SK-N-SH (cell line): ENCODE measurements around the gene TANGO6. TPM values are rescaled to one million over a fixed set of nuclear protein-coding genes. Genes with fewer than 3 reads are reported as not detected.

Experiments used
- CTCF ChIA-PET: fragments of 300-600, 350-600 bp; formaldehyde crosslinking; extraction: SDS; loops from one replicate; lab custom pipeline; 2021; lab: Yijun Ruan, JAX
- POLR2A ChIA-PET: fragments of 350-600 bp; sonication (Branson Sonifier 250); formaldehyde crosslinking; extraction: SDS; loops from one replicate; lab custom pipeline; 2020; ENCODE audit warnings: antibody characterized with exemption, inconsistent platforms; lab: Yijun Ruan, JAX
- DNase-seq: peaks from one replicate; pipeline ENCODE4 v3.0.0; 2012
- H2AFZ ChIP-seq: fragments of 200-600 bp; sonication (generic); 2 replicates; pipeline ENCODE4 v1.8.1; 2016; ENCODE audit warnings: antibody characterized with exemption, mild to moderate bottlenecking, low read depth
- H3F3A ChIP-seq: fragments of 200-600 bp; sonication (generic); replicated peaks from 2 replicates; pipeline ENCODE3; 2016; ENCODE audit warnings: antibody characterized with exemption, mild to moderate bottlenecking; ENCODE audit not compliant: insufficient read depth
- H3K27ac ChIP-seq, 2 experiments: fragments of 200-500 bp in 1 of 2; fragments of 200-600 bp in 1 of 2; sonication (Bioruptor generic) in 1 of 2; sonication (generic), shearing (Covaris generic) in 1 of 2; 2 replicates each; pipeline versions ENCODE4 v1.5.1 to v1.6.1; 2014 to 2016; ENCODE audit warnings: low read depth in 2 of 2, inconsistent platforms in 1 of 2, low read length in 1 of 2, mild to moderate bottlenecking in 1 of 2, mixed read lengths in 1 of 2
- H3K27me3 ChIP-seq: fragments of 200-600 bp; sonication (generic), shearing (Covaris generic); 2 replicates; pipeline ENCODE4 v1.6.1; 2016; ENCODE audit warnings: mixed run types; ENCODE audit not compliant: insufficient read depth
- H3K36me3 ChIP-seq, 2 experiments: fragments of 200-500 bp in 1 of 2; fragments of 200-600 bp in 1 of 2; sonication (Bioruptor generic) in 1 of 2; sonication (generic) in 1 of 2; replicated peaks in 1 of 2; 2 replicates each; pipeline versions ENCODE3 to v1.5.1; 2014 to 2016; ENCODE audit warnings: low read length in 1 of 2, mild to moderate bottlenecking in 1 of 2; ENCODE audit not compliant: insufficient read depth in 2 of 2, control insufficient read depth in 1 of 2
- H3K4me1 ChIP-seq, 2 experiments: fragments of 200-500 bp in 1 of 2; fragments of 200-600 bp in 1 of 2; sonication (Bioruptor generic) in 1 of 2; sonication (generic), shearing (Covaris generic) in 1 of 2; 2 replicates each; pipeline versions ENCODE4 v1.5.1 to v1.6.1; 2014 to 2016; ENCODE audit warnings: low read depth in 1 of 2, low read length in 1 of 2, mixed run types in 1 of 2; ENCODE audit not compliant: insufficient read depth in 2 of 2, control insufficient read depth in 1 of 2
- H3K4me2 ChIP-seq: fragments of 200-600 bp; sonication (generic), shearing (Covaris generic); 2 replicates; pipeline ENCODE4 v1.6.1; 2017; ENCODE audit warnings: mixed run types
- H3K4me3 ChIP-seq, 2 experiments: fragments of 200-500 bp in 1 of 2; fragments of 200-600 bp in 1 of 2; sonication (Bioruptor generic) in 1 of 2; sonication (generic), shearing (Covaris generic) in 1 of 2; 2 replicates each; pipeline versions ENCODE4 v1.5.1 to v1.8.1; 2014 to 2016; ENCODE audit warnings: low read depth in 2 of 2, inconsistent platforms in 1 of 2, low read length in 1 of 2, mild to moderate bottlenecking in 1 of 2, mixed read lengths in 1 of 2, moderate library complexity in 1 of 2
- H3K79me2 ChIP-seq: fragments of 200-600 bp; sonication (generic); 2 replicates; pipeline ENCODE4 v1.8.1; 2017; ENCODE audit warnings: mild to moderate bottlenecking; ENCODE audit not compliant: insufficient read depth
- H3K9ac ChIP-seq: fragments of 200-600 bp; sonication (generic); 2 replicates; pipeline ENCODE4 v1.6.1; 2017; ENCODE audit warnings: mixed run types
- H3K9me2 ChIP-seq: fragments of 200-600 bp; sonication (generic); 2 replicates; pipeline ENCODE4 v1.6.1; 2017; ENCODE audit warnings: mixed run types
- H3K9me3 ChIP-seq: fragments of 200-600 bp; sonication (generic); 2 replicates; pipeline ENCODE4 v1.6.1; 2017; ENCODE audit warnings: mixed run types, mild to moderate bottlenecking, moderate library complexity
- H4K20me1 ChIP-seq: fragments of 200-600 bp; sonication (generic); 2 replicates; pipeline ENCODE4 v1.6.1; 2017; ENCODE audit warnings: mild to moderate bottlenecking, mixed run types; ENCODE audit not compliant: insufficient read depth
- CHD2 ChIP-seq: fragments of 150-350 bp; IDR thresholded peaks from 2 replicates; pipeline ENCODE4 v1.6.1; 2018; ENCODE audit warnings: low read length; ENCODE audit not compliant: partially characterized antibody
- ELF1 ChIP-seq: IDR thresholded peaks from 2 replicates; pipeline ENCODE4 v1.4.0; 2012
- EZH2phosphoT487 ChIP-seq: fragments of 200-600 bp; sonication (generic); IDR thresholded peaks from 2 replicates; pipeline ENCODE4 v1.6.1; 2017; ENCODE audit warnings: low read depth, mixed run types, mild to moderate bottlenecking, antibody characterized with exemption, moderate library complexity, borderline replicate concordance
- FOSL2 ChIP-seq: IDR thresholded peaks from 2 replicates; pipeline ENCODE4 v1.4.0; 2012; ENCODE audit warnings: low read depth, mild to moderate bottlenecking, moderate library complexity, borderline replicate concordance
- FOXJ3 ChIP-seq: sonication (generic); formaldehyde crosslinking; IDR thresholded peaks from 2 replicates; pipeline ENCODE4 v1.5.1; 2020; ENCODE audit warnings: mild to moderate bottlenecking, missing genetic modification reagents
- GABPA ChIP-seq: IDR thresholded peaks from 2 replicates; pipeline ENCODE4 v1.4.0; 2012; ENCODE audit warnings: low read depth, mild to moderate bottlenecking
- JUND ChIP-seq: IDR thresholded peaks from 2 replicates; pipeline ENCODE4 v1.4.0; 2012
- MAX ChIP-seq: IDR thresholded peaks from 2 replicates; pipeline ENCODE4 v1.4.0; 2012; ENCODE audit warnings: low read depth
- MEF2A ChIP-seq: IDR thresholded peaks from 2 replicates; pipeline ENCODE4 v1.4.0; 2012; ENCODE audit warnings: low read depth, borderline replicate concordance
- NFIC ChIP-seq: IDR thresholded peaks from 2 replicates; pipeline ENCODE4 v1.4.0; 2012; ENCODE audit warnings: borderline replicate concordance
- PBX3 ChIP-seq: IDR thresholded peaks from 2 replicates; pipeline ENCODE4; 2012
- RAD21 ChIP-seq: IDR thresholded peaks from 2 replicates; pipeline ENCODE4 v1.6.1; 2012; ENCODE audit warnings: mild to moderate bottlenecking, low read length
- RCOR1 ChIP-seq: fragments of 150-350 bp; IDR thresholded peaks from 2 replicates; pipeline ENCODE4 v1.6.1; 2017; ENCODE audit warnings: antibody characterized with exemption, low read length
- RFX5 ChIP-seq: IDR thresholded peaks from 2 replicates; pipeline ENCODE4 v1.6.1; 2012; ENCODE audit warnings: mild to moderate bottlenecking, improper control_type of control experiment, low read length
- SIN3A ChIP-seq: IDR thresholded peaks from 2 replicates; pipeline ENCODE4 v1.6.1; 2012; ENCODE audit warnings: low read depth, mild to moderate bottlenecking, low read length, moderate library complexity, borderline replicate concordance
- SMC3 ChIP-seq: IDR thresholded peaks from 2 replicates; pipeline ENCODE4 v1.6.1; 2012; ENCODE audit warnings: low read depth, low read length, improper control_type of control experiment
- TAF1 ChIP-seq: IDR thresholded peaks from 2 replicates; pipeline ENCODE4 v1.6.1; 2012; ENCODE audit warnings: low read depth, mild to moderate bottlenecking, low read length, moderate library complexity, borderline replicate concordance
- YY1 ChIP-seq: IDR thresholded peaks from 2 replicates; pipeline ENCODE4 v1.4.0; 2012; ENCODE audit warnings: low read depth, mild to moderate bottlenecking
- WGBS: methylation state at CpG from one replicate; pipeline ENCODE4 v1.1.6; 2017; ENCODE audit warnings: low lambda C conversion rate; 5-methylcytosine and 5-hydroxymethylcytosine counted together
- polyA plus RNA-seq, 3 experiments: library from polyadenylated mRNA; depleted of rRNA; stranded (reverse); fragments of >200 nt; gene quantifications; 2 replicates each; pipeline ENCODE4 v1.2.3, GENCODE V29; 2012
- TF ChIP-seq, protein P1 (sequence below): IDR thresholded peaks from 2 replicates; pipeline ENCODE4 v1.4.0; 2012; ENCODE audit warnings: low read depth, borderline replicate concordance
- TF ChIP-seq, protein P2 (sequence below): IDR thresholded peaks from 2 replicates; pipeline ENCODE4 v1.6.1; 2012; ENCODE audit warnings: mild to moderate bottlenecking, low read depth, low read length, moderate library complexity

Gene TANGO6
- polyA plus RNA-seq, 1 of the 3 experiments (the other 2 are of a cell fraction): 5.5 TPM

GRCh38 chr16:69110406-69110805 is 267.1 kb downstream of the TANGO6 start:
- no peak for DNase-seq
- peaks cover 4 to 36% of the 10 kb centered on the region in 2 experiments for H3K36me3 ChIP-seq
- H3K79me2 ChIP-seq: no peaks in the 10 kb centered on the region
- H3K9me2 ChIP-seq: no peaks in the 10 kb centered on the region
- POLR2A ChIA-PET: no interaction called here
- no peak overlapping the region for H3K4me2 ChIP-seq
- no peak for TF ChIP-seq JUND
- no peak for TF ChIP-seq RCOR1
- TF ChIP-seq, protein P1, sequence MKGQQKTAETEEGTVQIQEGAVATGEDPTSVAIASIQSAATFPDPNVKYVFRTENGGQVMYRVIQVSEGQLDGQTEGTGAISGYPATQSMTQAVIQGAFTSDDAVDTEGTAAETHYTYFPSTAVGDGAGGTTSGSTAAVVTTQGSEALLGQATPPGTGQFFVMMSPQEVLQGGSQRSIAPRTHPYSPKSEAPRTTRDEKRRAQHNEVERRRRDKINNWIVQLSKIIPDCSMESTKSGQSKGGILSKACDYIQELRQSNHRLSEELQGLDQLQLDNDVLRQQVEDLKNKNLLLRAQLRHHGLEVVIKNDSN: no peak
- TF ChIP-seq YY1: no peak
- TF ChIP-seq, all 33 proteins: peak for 0
- Histone ChIP-seq H3K9ac (no peak overlapping the region), H3K9me3 (no peaks in the 10 kb centered on the region), H3K4me3 (no peak overlapping the region), H3F3A (peaks cover 1% of the 10 kb centered on the region), H3K4me1 (peaks cover 5 to 10% of the 10 kb centered on the region in 2 experiments; a peak in 1 of 4 replicates), H3K27me3 (no peaks in the 10 kb centered on the region), H2AFZ (no peak overlapping the region), H3K27ac (no peak overlapping the region), H4K20me1 (0 out of 2 replicates have a peak, but pooled peaks cover 8% of the 10 kb centered on the region)
- WGBS: 94% methylated on average over 7 of the region's 7 CpGs
- CTCF ChIA-PET: interaction anchor here (0.9 to 7.1 kb wide), 2 partner anchors 14 to 208 kb away, joined by 3 to 62 read pairs; no protein-coding TSS in a partner anchor

- Histone ChIP-seq H3K4me3 (no peak overlapping the region), H3K27ac (no peak overlapping the region), H4K20me1 (0 out of 2 replicates have a peak, but pooled peaks cover 8% of the 10 kb centered on the region), H3F3A (peaks cover 3% of the 10 kb centered on the region), H3K79me2 (no peaks in the 10 kb centered on the region), H3K27me3 (no peaks in the 10 kb centered on the region), H3K4me1 (peaks cover 5 to 7% of the 10 kb centered on the region in 2 experiments; a peak in 1 of 4 replicates), H2AFZ (no peak overlapping the region), H3K9me3 (no peaks in the 10 kb centered on the region), H3K9me2 (no peaks in the 10 kb centered on the region), H3K36me3 (peaks cover 4 to 46% of the 10 kb centered on the region in 2 experiments), H3K4me2 (no peak overlapping the region), H3K9ac (no peak overlapping the region)
- no peak for TF ChIP-seq GABPA
- TF ChIP-seq SIN3A: no peak
- TF ChIP-seq, protein P2, sequence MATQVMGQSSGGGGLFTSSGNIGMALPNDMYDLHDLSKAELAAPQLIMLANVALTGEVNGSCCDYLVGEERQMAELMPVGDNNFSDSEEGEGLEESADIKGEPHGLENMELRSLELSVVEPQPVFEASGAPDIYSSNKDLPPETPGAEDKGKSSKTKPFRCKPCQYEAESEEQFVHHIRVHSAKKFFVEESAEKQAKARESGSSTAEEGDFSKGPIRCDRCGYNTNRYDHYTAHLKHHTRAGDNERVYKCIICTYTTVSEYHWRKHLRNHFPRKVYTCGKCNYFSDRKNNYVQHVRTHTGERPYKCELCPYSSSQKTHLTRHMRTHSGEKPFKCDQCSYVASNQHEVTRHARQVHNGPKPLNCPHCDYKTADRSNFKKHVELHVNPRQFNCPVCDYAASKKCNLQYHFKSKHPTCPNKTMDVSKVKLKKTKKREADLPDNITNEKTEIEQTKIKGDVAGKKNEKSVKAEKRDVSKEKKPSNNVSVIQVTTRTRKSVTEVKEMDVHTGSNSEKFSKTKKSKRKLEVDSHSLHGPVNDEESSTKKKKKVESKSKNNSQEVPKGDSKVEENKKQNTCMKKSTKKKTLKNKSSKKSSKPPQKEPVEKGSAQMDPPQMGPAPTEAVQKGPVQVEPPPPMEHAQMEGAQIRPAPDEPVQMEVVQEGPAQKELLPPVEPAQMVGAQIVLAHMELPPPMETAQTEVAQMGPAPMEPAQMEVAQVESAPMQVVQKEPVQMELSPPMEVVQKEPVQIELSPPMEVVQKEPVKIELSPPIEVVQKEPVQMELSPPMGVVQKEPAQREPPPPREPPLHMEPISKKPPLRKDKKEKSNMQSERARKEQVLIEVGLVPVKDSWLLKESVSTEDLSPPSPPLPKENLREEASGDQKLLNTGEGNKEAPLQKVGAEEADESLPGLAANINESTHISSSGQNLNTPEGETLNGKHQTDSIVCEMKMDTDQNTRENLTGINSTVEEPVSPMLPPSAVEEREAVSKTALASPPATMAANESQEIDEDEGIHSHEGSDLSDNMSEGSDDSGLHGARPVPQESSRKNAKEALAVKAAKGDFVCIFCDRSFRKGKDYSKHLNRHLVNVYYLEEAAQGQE: no peak
- TF ChIP-seq SMC3: no peak
- TF ChIP-seq EZH2phosphoT487: no peak
- TF ChIP-seq RFX5: no peak
- no peak for TF ChIP-seq MAX
- no peak for TF ChIP-seq PBX3
- no peak for TF ChIP-seq TAF1
- no peak for TF ChIP-seq RCOR1
- no peak for TF ChIP-seq FOSL2
- TF ChIP-seq MEF2A: no peak
- TF ChIP-seq RAD21: no peak
- no peak for TF ChIP-seq CHD2
- TF ChIP-seq JUND: no peak
- TF ChIP-seq NFIC: no peak
- no peak for TF ChIP-seq FOXJ3 (CRISPR knock-in tag)
- TF ChIP-seq ELF1: no peak
- TF ChIP-seq, protein P1: no peak
- DNase-seq: no peak
- CTCF ChIA-PET: interaction anchor here (0.8 to 7.3 kb wide), 8 partner anchors 10 to 521 kb away, joined by 3 to 62 read pairs (median 7); no protein-coding TSS in a partner anchor
- 94% methylated on average over 5 of the region's 6 CpGs for WGBS
- POLR2A ChIA-PET: interaction anchor here (0.6 kb wide), 1 partner anchor 268 kb away, joined by 3 read pairs; the partner anchor contains the start of gene TANGO6
Measured at GRCh38 chr16:69111216-69111875, 268.0 kb downstream of the TANGO6 start.
